ENCODE data around the gene C22orf15.

Gene C22orf15

GRCh38 chr22:23790819-23791737 lies 28.3 kb downstream of the C22orf15 start:
- no peak for DNase-seq

DNA sequence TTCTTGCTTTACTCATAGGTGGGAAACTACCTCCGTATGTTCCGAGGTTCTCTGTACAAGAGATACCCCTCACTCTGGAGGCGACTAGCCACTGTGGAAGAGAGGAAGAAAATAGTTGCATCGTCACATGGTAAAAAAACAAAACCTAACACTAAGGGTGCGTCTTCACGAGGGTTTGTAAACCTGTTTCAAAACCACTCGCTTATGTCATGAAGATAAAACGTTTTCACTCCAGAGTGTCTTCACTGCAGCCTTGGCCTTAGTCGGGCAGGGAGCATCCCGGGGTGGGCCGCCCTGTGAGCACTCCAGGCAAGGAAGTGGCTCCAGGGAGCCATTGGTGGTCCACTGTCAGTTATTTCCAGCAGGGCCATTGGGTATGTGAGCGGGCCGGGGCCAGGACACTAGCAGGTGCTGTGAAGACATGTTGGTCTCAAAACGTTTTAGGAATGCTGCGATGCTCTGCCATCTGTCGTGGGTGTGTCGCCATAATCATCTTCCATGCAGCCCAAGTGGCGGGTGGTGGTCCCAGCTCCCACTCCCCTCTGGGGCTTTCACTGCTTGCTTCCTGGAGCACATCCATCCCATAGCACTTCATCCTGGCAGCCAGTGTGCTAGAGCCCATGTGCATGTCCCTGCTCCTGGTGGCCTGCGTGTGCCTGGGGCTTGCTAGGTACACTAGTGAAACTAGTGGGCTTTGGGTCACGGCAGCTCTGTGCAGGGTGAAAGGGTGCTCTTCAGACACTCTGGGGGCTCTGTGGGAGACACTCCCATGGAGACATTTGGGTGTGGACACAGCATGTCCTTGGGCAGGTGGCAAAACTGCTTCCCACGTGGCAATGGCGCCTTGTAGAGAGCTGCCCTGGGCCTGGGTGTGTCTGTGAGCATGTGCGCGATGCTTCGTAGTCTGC lies 29.2 kb downstream of the C22orf15 start:
- DNase-seq = no peak

DNA sequence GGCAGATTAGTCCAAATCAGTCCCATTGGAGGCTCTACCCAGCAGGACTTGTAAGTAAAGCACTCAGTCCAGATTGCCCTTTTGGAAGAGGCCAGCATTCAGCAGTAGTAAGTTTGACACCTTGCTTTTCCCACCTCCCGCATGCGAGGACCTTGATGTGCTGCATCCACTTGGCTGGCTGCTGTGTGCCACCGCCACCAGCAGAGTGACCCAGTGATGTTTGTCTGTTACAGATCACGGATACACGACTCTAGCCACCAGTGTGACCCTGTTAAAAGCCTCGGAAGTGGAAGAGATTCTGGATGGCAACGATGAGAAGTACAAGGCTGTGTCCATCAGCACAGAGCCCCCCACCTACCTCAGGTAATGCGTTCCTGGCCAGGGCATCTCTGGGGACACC lies 30.5 kb downstream of the C22orf15 start:
- DNase-seq = no peak

DNA sequence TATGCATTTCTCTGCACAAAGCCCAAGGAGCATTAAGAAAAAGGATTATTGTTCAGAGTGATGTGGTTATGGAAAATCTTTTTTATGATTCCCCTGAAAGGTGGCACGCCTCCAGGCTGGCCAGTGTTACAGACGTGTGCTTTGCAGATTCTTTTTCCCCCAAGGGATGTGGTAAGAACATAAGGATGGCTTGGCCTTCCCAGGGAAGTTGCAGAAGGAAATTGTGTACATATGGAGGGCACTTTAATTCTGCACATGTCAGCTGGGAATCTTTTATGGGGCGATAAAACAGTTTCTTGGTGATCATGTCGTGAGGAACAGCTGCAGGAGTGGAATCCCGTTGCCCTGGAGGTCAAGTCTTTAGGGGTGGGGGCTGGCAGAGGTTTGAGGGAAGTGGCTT lies 33.7 kb downstream of the C22orf15 start:
- no peak for DNase-seq

GRCh38 chr22:23800297-23801237 lies 37.8 kb downstream of the C22orf15 start:
- no peak for DNase-seq

DNA sequence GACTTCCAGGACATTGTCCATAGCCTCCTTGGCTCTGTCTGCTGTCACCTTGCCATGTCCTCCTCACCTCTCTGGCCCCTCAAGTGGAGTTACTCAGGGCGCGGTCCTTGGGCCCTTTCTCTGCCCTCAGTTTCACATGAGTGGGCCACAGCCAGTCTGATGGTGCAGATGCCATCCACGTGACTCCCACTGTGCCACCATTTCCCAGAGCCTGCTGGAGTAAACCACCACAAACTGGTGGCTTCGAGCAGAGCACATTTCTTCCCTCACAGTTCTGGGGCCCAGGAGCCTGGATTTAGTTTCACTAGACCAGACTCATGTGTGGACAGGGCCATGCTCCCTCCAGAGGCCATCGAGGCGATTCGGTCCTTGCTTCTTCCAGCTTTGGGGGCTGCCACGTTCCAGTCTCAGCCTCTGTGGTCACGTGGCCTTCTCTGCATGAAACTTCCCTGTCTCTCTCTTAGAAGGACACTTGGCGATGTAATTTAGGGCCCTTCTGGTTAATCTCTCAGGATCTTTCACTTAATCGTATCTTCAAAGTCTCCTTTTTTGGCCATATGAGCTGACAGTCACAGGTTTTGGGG lies 38.5 kb downstream of the C22orf15 start:
- no peak for DNase-seq

DNA sequence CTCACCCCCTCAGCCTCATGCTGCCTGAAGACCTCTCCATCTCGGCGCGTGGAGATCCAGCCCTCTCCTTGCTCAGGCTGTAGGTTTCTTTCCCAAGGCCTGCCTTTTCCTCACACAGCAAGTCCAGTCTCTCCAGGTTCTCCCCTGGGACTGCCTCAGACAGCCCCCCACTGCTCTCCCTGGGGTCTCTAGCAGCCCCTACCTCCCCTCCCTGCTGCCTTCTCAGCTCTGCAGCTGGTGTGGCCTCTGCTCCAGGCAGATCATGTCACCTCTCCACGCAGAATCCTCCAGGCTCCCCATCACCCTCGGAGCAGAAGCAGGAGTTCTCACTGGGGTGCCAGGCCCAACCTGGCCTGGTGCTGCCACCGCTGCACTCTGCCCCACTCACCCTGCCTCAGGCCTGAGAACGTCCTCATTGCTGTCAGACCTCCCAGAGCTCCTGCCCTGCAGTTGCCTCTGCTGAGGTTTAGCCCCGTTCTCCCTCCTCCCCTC lies 39.1 kb downstream of the C22orf15 start:
- DNase-seq = no peak

DNA sequence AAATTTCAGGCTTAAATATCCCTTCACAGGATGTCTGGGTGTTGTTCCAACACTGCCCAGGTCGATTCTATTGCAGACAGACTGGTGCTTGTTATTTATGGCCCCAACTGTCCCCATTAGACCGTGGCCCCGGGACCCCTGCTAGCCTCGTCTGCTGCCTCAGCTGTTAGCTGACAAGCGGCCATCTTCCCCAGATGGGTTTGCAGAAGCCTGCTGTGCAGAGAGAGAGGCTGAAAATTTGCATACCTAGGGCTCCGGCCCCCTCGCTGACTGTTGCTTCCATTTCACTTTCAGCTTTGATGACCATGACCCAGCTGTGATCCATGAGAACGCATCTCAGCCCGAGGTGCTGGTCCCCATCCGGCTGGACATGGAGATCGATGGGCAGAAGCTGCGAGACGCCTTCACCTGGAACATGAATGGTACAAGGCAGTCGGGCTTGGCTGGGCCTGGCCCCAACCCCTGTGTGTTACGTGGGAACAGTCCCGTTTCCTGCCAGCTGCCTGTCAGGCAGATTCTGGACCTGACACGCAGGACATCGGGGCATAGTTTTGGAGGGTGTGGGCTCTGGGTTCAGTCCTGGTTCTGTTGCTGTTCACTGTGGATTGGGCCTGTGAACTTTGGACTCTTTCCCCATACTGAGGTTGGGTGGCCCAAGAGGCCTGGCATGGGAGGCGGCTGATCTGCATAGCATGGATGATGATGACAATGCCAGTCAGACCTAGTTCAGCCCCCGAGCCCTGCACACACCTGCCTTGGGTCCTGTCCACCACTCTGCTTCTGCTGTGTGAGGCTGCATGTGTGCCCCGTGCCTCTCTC lies 40.4 kb downstream of the C22orf15 start:
- no peak for DNase-seq

- DNase-seq = no peak
Observed at GRCh38 chr22:23804781-23805291, 42.0 kb downstream of the C22orf15 start.

- no peak for DNase-seq
Observed at GRCh38 chr22:23806837-23807236, 44.0 kb downstream of the C22orf15 start.

- no peak for DNase-seq
Observed at GRCh38 chr22:23812378-23812777, 49.6 kb downstream of the C22orf15 start.
